Kidney (tissue), 14 donors: ENCODE data around the gene CCDC152. TPM values are rescaled to one million over a fixed set of nuclear protein-coding genes. Genes with fewer than 3 reads are reported as not detected.
"Not testable (repeated sequence)": the region's sequence is repeated elsewhere in the genome, so short reads cannot be mapped to it uniquely, and the experiment has no call there.

Source experiments
- DNase-seq, 5 donors: peaks; one replicate each; pipeline ENCODE4 v3.0.0-alpha.2; 2013 to 2020
- FAIRE-seq: peaks from 2 replicates; lab custom pipeline; 2012; peaks lifted over from hg19 to GRCh38; lab: Jason Lieb, UNC
- H3K27ac ChIP-seq, 2 donors: one replicate each; pipeline ENCODE4 v1.7.0; 2013; ENCODE audit warnings: low read depth in 2 of 2, low read length in 2 of 2, inconsistent platforms in 1 of 2
- H3K27me3 ChIP-seq: one replicate; pipeline ENCODE4 v1.7.1; 2013; ENCODE audit warnings: low read length, inconsistent platforms; ENCODE audit not compliant: control insufficient read depth, insufficient read depth
- H3K36me3 ChIP-seq, 3 donors: one replicate each; pipeline versions ENCODE4 v1.7.0 to v1.7.1; 2013; ENCODE audit warnings: low read length in 3 of 3, control low read depth in 1 of 3, inconsistent platforms in 1 of 3; ENCODE audit not compliant: insufficient read depth in 3 of 3, control insufficient read depth in 2 of 3
- H3K4me1 ChIP-seq, 3 donors: one replicate each; pipeline versions ENCODE4 v1.7.0 to v1.7.1; 2013; ENCODE audit warnings: low read length in 3 of 3, inconsistent platforms in 1 of 3, low read depth in 1 of 3; ENCODE audit not compliant: control insufficient read depth in 2 of 3, insufficient read depth in 2 of 3
- H3K4me3 ChIP-seq, 3 donors: one replicate each; pipeline versions ENCODE4 v1.7.0 to v1.8.1; 2013; ENCODE audit warnings: low read length in 3 of 3, control low read depth in 1 of 3, inconsistent platforms in 1 of 3
- H3K9ac ChIP-seq, 3 donors: one replicate each; pipeline versions ENCODE4 v1.7.0 to v1.7.1; 2013; ENCODE audit warnings: low read length in 3 of 3, control low read depth in 1 of 3, inconsistent platforms in 1 of 3
- H3K9me3 ChIP-seq, 3 donors: one replicate each; pipeline versions ENCODE4 v1.7.0 to v1.7.1; 2013; ENCODE audit warnings: low read length in 3 of 3, control low read depth in 1 of 3, inconsistent platforms in 1 of 3; ENCODE audit not compliant: control insufficient read depth in 2 of 3, insufficient read depth in 1 of 3
- intact Hi-C: fragments of 100-400 bp; cut with DNase I; formaldehyde crosslinking; loops from one replicate; pipeline ENCODE4 v1.11.1; 2022
- polyA plus RNA-seq: library from polyadenylated mRNA; stranded (reverse); fragments of 350-450 nt; fragmentation: Illumina TruSeq; extraction: RNeasy Lipid Tissue Mini Kit (QIAGEN cat#74804); gene quantifications from one replicate; pipeline ENCODE4 v1.2.3, GENCODE V29; 2014; ENCODE audit warnings: low read depth, low replicate concordance; ENCODE audit not compliant: insufficient read depth
- total RNA-seq: library from RNA; stranded (reverse); fragmentation: NEBNext Ultra II Directional; extraction: Animal tissue kit (Norgen Biotek cat#: 25700); gene quantifications from one replicate; pipeline ENCODE4 v1.2.1, GENCODE V29; 2021
- TF ChIP-seq, protein P1 (sequence below): IDR thresholded peaks from 3 replicates; pipeline ENCODE4 v1.5.1; 2012; ENCODE audit warnings: mild to moderate bottlenecking, moderate library complexity, borderline replicate concordance; ENCODE audit not compliant: insufficient read depth; ENCODE audit errors: extremely low read depth
- donor health status: control.
- donor health status: control.
- donor health status: control.
- donor health status: control.
- donor health status: control.
- donor health status: DM: yes; HTN: yes; CAD: no.
- donor health status: Normal renal cell carcinoma (clear cell type).

The CCDC152 gene
- total and polyA plus RNA-seq, 2 donors from 2014 or later: 0.15 to 1.1 TPM

DNA sequence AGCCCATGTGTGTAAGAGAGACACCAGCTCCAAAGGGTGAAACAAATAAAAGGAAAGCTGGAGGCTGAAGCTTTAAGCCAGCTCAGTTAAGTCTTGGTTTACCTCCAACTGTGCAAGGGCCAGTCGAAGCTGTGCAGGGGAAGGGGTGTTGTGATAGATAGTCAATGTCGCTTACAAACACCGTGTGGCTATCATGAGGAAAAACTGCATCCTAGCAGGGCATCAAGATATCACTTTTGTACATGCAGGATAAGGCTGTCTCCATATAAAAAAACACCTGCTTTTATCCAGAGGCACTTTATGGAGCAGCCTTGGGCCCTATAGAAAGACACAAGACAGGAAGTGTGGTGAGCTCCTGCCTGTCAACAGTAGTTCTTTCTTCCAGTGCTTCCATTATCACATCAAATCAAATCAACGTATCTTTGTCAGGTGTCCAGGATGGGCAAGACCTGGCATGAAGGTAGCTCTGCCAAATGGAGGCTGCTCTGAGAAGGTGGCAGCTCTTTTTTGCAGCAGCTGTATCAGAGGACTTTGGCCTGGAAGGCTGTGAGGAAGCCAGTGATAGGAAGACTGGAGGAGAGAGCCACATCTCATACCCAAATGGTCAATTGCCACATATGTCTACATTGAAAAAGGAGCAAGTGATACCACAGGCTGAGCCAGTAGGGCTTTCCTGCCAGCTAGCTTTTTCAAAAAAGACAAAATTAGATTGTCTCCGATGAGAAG lies 84.4 kb downstream of the CCDC152 start:
- Histone ChIP-seq H3K36me3 (no peaks in the 10 kb centered on the region), H3K27me3 (no peaks in the 10 kb centered on the region), H3K9ac (no peak overlapping the region), H3K4me3 (no peak overlapping the region), H3K4me1 (peaks cover 0 to 21% (median 2%) of the 10 kb centered on the region in 3 donors), H3K9me3 (peaks cover 0 to 4% (median 0%) of the 10 kb centered on the region in 3 donors), H3K27ac (no peak overlapping the region)
- intact Hi-C loops: no loop called here
- TF ChIP-seq, protein P1, sequence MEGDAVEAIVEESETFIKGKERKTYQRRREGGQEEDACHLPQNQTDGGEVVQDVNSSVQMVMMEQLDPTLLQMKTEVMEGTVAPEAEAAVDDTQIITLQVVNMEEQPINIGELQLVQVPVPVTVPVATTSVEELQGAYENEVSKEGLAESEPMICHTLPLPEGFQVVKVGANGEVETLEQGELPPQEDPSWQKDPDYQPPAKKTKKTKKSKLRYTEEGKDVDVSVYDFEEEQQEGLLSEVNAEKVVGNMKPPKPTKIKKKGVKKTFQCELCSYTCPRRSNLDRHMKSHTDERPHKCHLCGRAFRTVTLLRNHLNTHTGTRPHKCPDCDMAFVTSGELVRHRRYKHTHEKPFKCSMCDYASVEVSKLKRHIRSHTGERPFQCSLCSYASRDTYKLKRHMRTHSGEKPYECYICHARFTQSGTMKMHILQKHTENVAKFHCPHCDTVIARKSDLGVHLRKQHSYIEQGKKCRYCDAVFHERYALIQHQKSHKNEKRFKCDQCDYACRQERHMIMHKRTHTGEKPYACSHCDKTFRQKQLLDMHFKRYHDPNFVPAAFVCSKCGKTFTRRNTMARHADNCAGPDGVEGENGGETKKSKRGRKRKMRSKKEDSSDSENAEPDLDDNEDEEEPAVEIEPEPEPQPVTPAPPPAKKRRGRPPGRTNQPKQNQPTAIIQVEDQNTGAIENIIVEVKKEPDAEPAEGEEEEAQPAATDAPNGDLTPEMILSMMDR: no peak
- FAIRE-seq (no peak), DNase-seq (no peak)

DNA sequence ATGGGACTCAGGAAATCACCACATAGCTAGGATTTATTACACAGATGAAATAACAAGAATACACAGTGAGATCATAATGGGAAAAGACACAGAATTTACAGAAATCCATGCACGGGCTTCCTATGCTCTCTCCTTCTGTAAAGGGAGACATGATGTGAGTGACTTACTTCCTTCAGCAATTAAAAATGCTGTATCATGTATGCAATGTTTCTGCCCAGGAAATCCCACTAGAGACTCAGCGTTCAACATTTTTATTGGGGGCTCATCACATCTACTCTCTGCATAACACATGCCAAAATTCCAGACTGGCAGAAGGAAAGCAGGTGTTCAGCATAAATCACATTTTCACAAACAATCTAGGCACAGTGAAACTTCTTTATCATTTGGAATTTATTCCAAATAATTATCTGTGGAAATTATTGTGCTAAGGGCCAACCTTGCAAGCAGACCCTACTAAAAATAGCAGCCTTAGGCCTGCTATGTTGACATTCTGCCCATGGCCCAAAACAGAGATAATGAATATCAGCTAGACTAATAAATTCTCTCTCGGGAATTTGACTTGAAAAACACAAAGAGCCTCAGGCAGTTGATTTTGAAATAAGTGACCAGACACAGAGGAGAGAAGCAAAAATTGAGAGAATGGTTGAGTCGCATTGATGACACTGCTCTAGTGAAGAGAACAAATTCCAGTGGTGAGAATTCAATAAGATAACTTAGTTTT lies 86.5 kb downstream of the CCDC152 start:
- Histone ChIP-seq H3K4me1 (peaks cover 0 to 16% (median 2%) of the 10 kb centered on the region in 3 donors), H3K9ac (no peak overlapping the region), H3K4me3 (no peak overlapping the region), H3K36me3 (no peaks in the 10 kb centered on the region), H3K9me3 (no peaks in the 10 kb centered on the region), H3K27ac (no peak overlapping the region), H3K27me3 (no peaks in the 10 kb centered on the region)
- no peak for FAIRE-seq
- peak in 1 of 5 donors; percentile 69 for DNase-seq
- intact Hi-C loops: no loop called here
- TF ChIP-seq, protein P1: no peak

GRCh38 chr5:42843675-42844292 lies 87.2 kb downstream of the CCDC152 start:
- Histone ChIP-seq H3K36me3 (no peaks in the 10 kb centered on the region), H3K27me3 (no peaks in the 10 kb centered on the region), H3K4me3 (no peak overlapping the region), H3K4me1 (peaks cover 0 to 16% (median 2%) of the 10 kb centered on the region in 3 donors), H3K27ac (no peak overlapping the region), H3K9me3 (no peaks in the 10 kb centered on the region), H3K9ac (no peak overlapping the region)
- DNase-seq (no peak), FAIRE-seq (no peak)
- intact Hi-C loops: no loop called here
- TF ChIP-seq, protein P1: no peak

DNA sequence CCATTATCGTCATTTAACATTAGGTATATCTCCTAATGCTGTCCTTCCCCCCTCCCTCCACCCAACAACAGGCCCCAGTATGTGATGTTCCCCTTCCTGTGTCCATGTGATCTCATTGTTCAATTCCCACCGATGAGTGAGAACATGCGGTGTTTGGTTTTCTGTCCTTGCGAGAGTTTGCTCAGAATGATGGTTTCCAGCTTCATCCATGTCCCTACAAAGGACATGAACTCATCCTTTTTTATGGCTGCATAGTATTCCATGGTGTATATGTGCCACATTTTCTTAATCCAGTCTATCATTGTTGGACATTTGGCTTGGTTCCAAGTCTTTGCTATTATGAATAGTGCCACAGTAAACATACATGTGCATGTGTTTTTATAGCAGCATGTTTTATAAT lies 87.8 kb downstream of the CCDC152 start:
- H3K4me3 ChIP-seq, FAIRE-seq, H3K9me3 ChIP-seq, H3K27ac ChIP-seq, DNase-seq, H3K27me3 ChIP-seq, H3K9ac ChIP-seq, H3K36me3 ChIP-seq, intact Hi-C loops: not testable (repeated sequence)
- H3K4me1 ChIP-seq: peaks cover 0 to 16% (median 2%) of the 10 kb centered on the region in 3 donors
